ENCODE measurements around the gene SHANK2.

The SHANK2 gene

DNA sequence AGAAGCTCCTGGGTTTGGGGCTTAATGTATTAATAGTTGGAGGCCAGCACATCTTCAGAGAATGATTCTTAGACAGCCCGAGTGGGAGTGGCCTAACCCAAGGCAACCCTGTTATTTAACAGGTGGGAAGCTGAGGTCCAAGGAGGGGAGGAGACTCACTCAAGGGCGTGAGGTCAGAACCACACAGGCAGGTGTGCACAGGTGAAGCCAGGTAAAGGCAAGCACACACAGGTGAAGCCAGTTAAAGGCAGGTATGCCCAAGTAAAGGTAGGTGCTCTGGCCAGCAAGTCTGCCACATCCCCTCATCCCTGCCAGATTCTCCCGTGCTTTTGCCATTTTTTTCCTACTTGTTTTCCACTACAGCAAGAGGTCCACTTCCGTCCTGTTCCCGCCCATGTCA, 2.9 kb upstream of the SHANK2 start:
- TF ChIP-seq, protein P1, sequence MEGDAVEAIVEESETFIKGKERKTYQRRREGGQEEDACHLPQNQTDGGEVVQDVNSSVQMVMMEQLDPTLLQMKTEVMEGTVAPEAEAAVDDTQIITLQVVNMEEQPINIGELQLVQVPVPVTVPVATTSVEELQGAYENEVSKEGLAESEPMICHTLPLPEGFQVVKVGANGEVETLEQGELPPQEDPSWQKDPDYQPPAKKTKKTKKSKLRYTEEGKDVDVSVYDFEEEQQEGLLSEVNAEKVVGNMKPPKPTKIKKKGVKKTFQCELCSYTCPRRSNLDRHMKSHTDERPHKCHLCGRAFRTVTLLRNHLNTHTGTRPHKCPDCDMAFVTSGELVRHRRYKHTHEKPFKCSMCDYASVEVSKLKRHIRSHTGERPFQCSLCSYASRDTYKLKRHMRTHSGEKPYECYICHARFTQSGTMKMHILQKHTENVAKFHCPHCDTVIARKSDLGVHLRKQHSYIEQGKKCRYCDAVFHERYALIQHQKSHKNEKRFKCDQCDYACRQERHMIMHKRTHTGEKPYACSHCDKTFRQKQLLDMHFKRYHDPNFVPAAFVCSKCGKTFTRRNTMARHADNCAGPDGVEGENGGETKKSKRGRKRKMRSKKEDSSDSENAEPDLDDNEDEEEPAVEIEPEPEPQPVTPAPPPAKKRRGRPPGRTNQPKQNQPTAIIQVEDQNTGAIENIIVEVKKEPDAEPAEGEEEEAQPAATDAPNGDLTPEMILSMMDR (IDR thresholded peaks at IDR 0.05; ENCODE audit: low read depth, low read length): no peak
- H3K4me3 ChIP-seq (replicated peaks in 1 of 2; ENCODE audit: low read depth in 2 of 2, low read length in 2 of 2): no peak overlapping the region
- no peak for DNase-seq (ENCODE audit: low read depth in 2 of 2)

DNA sequence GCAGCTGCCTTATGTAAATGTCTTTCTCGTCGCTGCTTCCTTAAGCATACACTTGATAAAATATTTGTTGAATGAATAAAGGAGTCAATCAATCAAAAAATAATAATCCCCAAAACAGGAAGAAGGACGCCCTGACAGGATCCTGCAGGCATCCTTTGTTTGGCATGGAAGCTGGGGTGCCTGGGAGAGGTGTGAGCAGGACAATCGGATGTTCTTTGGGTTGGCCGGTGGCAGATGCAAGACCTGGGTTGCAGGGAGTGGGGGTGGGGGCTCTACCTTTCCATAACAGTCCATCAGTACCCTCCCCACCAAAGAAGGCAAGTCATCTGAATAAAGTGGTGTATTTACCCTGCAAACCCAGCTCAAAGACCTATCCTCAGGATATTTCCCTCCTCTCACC, 1.4 kb upstream of the SHANK2 start:
- DNase-seq (ENCODE audit: low read depth in 2 of 2): no peak
- TF ChIP-seq, protein P1 (IDR thresholded peaks at IDR 0.05; ENCODE audit: low read depth, low read length): no peak
- no peak overlapping the region for H3K4me3 ChIP-seq (replicated peaks in 1 of 2; ENCODE audit: low read depth in 2 of 2, low read length in 2 of 2)

DNA sequence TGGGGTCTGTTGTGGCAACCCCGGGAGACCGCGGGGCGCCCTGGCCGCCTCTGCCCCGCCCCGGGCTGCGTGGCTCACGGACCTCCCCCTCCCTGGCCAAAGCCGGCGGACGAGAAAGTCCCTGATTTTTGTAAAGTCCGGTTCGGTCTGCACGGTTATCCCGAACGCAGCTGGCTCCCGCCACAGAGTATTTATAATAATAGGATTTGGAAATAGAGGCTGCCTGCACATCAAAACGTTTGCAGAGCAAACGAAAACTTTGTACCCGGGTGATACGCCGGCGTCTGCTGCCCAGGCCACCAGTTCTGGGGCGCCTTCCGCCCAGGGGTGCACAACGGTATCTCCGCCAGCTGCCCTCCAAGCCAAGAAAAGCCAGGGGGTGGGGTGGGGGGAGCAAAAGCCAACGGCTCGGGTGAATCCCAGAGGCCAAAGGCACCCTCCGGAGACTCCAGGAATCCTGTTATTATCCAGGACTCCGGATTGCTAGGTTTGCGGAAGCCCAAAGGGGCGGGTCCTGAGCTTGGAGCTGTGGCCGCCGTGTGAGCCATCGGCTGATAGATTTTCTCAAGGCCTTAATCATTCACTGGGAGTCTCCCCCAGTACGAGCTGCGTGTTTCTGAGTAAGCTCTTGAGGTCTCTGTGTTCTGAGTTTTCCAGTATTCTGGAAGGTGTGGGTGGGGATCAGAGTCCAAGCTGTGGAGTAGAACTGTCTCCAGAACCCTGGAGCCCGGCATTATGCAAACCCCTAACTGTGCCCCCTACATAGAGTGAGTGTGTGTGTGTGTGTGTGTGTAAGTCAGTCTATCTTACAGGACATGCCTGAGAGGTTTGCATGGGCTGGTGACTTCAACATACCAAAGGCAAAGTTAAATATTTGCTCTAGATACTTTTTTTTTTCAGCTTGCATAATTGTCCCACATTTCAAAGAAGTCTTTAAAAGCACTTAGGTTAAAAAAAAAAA, 673 bp upstream of the SHANK2 start:
- H3K4me3 ChIP-seq (replicated peaks in 1 of 2; ENCODE audit: low read depth in 2 of 2, low read length in 2 of 2): peak overlapping the region; percentile 21 to 34
- peak; percentile 49 to 58 for DNase-seq (ENCODE audit: low read depth in 2 of 2)
- TF ChIP-seq, protein P1 (IDR thresholded peaks at IDR 0.05; ENCODE audit: low read depth, low read length): no peak

DNA sequence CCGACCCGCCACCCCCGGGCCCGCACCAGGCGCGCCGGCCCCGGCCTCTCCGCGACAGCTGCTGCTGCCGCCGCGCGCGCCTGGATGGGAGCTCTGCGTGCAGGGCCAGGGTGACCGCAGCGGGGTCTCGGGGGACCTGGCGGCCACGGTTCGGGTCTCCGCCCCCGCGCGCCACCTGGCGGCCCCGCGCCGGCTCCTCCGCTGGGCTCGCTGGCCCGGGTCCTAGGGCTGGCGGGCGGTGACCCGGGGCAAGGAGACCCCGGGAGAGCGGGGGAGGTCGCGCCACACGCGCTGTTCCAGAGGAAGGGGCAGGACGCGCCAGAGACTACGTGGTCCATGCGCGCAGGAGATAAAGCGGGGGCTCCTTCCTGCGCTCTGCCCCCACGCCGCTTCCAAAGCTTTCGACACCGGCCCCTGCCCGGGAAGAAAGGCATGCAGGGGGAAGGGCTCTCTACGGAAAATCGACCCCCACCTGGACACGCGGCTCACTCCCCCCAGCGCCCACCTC, 562 bp downstream of the SHANK2 start:
- TF ChIP-seq, protein P1 (IDR thresholded peaks at IDR 0.05; ENCODE audit: low read depth, low read length): no peak
- peak overlapping the region; percentile 30 to 67 for H3K4me3 ChIP-seq (replicated peaks in 1 of 2; ENCODE audit: low read depth in 2 of 2, low read length in 2 of 2)
- DNase-seq (ENCODE audit: low read depth in 2 of 2): peak in 1 of 2 donors; percentile 1

DNA sequence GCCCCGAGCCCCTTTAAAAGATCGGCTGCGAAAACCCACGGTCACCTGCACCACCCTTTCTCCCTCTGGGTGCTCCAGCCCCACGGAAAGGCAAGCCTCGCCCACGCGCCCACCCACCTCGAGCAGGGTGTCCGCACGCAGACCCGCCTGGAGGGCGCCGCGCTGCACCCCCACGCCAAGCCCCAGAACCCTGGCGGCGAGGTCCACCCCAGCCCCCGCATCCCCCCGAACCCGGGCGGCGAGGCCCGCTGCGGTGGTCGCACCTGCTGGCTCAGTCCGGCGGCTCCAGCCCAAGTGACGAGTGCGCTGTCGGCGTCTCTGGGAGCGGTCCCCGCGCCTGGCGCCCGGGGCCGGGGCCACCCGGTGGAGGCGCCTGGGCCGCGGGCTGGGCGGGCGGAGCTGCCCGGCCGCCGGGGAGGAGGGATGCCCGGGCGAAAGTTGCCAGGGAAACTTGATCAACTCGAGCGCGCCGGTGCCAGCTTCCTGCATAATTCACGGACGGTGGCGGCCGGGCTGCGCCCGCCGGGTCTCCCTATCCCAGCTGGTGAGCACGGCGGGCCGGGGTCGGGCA, 1.1 kb downstream of the SHANK2 start:
- DNase-seq (ENCODE audit: low read depth in 2 of 2): peak; percentile 3 to 19
- peak overlapping the region in 1 of 2 donors; percentile 22 for H3K4me3 ChIP-seq (replicated peaks in 1 of 2; ENCODE audit: low read depth in 2 of 2, low read length in 2 of 2)
- TF ChIP-seq, protein P1 (IDR thresholded peaks at IDR 0.05; ENCODE audit: low read depth, low read length): no peak

DNA sequence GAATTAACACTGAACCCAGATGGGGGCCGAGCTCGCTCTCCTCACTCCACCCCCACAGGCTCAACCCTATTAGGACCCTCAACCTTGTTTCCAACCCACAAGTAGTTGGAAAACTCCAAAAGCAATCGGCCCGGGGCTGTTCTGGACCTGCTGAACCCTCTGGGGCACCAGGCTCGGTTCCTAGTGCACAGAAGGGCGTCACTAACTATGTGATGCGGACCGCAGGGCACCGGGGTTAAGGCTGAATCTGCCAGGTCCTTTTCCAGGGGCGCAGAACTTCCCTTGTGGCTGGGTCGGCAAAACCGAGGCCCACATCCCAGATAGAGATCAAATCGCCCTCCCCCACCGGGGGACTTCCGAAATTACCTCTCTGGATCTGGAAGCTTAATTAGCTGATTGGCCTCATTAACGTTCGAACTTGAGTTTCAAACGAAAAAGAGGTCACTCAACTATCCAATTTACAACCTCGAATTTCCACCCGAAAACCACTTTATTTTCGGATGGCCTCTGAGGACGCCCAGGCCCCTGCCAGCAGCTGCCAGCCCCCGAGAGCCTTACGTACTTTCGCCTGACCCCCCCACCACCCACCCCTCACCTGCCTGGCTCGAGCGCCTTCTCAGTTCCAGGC, 1.7 kb downstream of the SHANK2 start:
- H3K4me3 ChIP-seq (replicated peaks in 1 of 2; ENCODE audit: low read depth in 2 of 2, low read length in 2 of 2): no peak overlapping the region
- DNase-seq (ENCODE audit: low read depth in 2 of 2): no peak
- TF ChIP-seq, protein P1 (IDR thresholded peaks at IDR 0.05; ENCODE audit: low read depth, low read length): no peak
